NCI-H2107 treated with DMSO at 0.1 percent for 48 hours (cell line): ENCODE results near the gene SCP2.

ENCODE experiments used
- DNase-seq: peaks from one replicate; lab custom pipeline; 2025; ENCODE audit not compliant: unreplicated experiment; lab: John Stamatoyannopoulos, UW

Gene SCP2

GRCh38 chr1:53066488-53066887 is 139.4 kb downstream of the SCP2 start:
- DNase-seq: no peak

- no peak for DNase-seq
Measured at GRCh38 chr1:53066891-53067738, 140.0 kb downstream of the SCP2 start.

- DNase-seq: no peak
Measured at GRCh38 chr1:53067886-53068285, 140.8 kb downstream of the SCP2 start.

GRCh38 chr1:53068314-53069099 is 141.4 kb downstream of the SCP2 start:
- no peak for DNase-seq

- no peak for DNase-seq
Measured at GRCh38 chr1:53069265-53069662, 142.2 kb downstream of the SCP2 start.

GRCh38 chr1:53069663-53070327 is 142.7 kb downstream of the SCP2 start:
- DNase-seq: no peak

GRCh38 chr1:53070621-53071020 is 143.5 kb downstream of the SCP2 start:
- no peak for DNase-seq

GRCh38 chr1:53071167-53071865 is 144.2 kb downstream of the SCP2 start:
- DNase-seq: no peak

- no peak for DNase-seq
Measured at GRCh38 chr1:53071915-53072314, 144.8 kb downstream of the SCP2 start.

- DNase-seq: no peak
Measured at GRCh38 chr1:53073287-53073686, 146.2 kb downstream of the SCP2 start.

GRCh38 chr1:53073868-53074311 is 146.8 kb downstream of the SCP2 start:
- no peak for DNase-seq

- DNase-seq: no peak
Measured at GRCh38 chr1:53074313-53075154, 147.5 kb downstream of the SCP2 start.

GRCh38 chr1:53075206-53075605 is 148.1 kb downstream of the SCP2 start:
- DNase-seq: no peak

GRCh38 chr1:53075761-53076163 is 148.7 kb downstream of the SCP2 start:
- no peak for DNase-seq

GRCh38 chr1:53076165-53076564 is 149.1 kb downstream of the SCP2 start:
- DNase-seq: no peak

GRCh38 chr1:53076721-53077598 is 149.9 kb downstream of the SCP2 start:
- no peak for DNase-seq

GRCh38 chr1:53077599-53077965 is 150.5 kb downstream of the SCP2 start:
- DNase-seq: no peak

- DNase-seq: no peak
Measured at GRCh38 chr1:53078333-53079101, 151.4 kb downstream of the SCP2 start.
